Activated naive CD4-positive, alpha-beta T cell treated with anti-CD3 and anti-CD28 coated beads, Interleukin-2, amount 10 ng/mL, durations not matched to agents 7 days and 5 days (primary cell): Measurements from ENCODE around the gene TLE2.
A peak's percentile ranks its signal among the peaks of the same experiment; 100 is the strongest.
"Not testable (repeated sequence)": the region's sequence is repeated elsewhere in the genome, so short reads cannot be mapped to it uniquely, and the experiment has no call there.

Experiments
- CTCF ChIA-PET: fragments of 350-600 bp; sonication (Branson Sonifier 250); formaldehyde crosslinking; loops from one replicate; lab custom pipeline; 2021; ENCODE audit warnings: antibody characterized with exemption; lab: Charles Lee
- DNase-seq: peaks from one replicate; pipeline ENCODE4 v3.0.0-alpha.2; 2020
- H3K27ac Mint-ChIP-seq: one replicate; pipeline ENCODE4 v1.8.0; 2021; ENCODE audit warnings: mild to moderate bottlenecking, moderate library complexity, mixed read lengths
- H3K27me3 Mint-ChIP-seq: one replicate; pipeline ENCODE4 v1.8.0; 2021; ENCODE audit warnings: mild to moderate bottlenecking, mixed read lengths
- H3K36me3 Mint-ChIP-seq: one replicate; pipeline ENCODE4 v1.8.0; 2021; ENCODE audit warnings: mixed read lengths
- H3K4me1 Mint-ChIP-seq: one replicate; pipeline ENCODE4 v1.8.0; 2021; ENCODE audit warnings: mixed read lengths
- H3K4me3 Mint-ChIP-seq: one replicate; pipeline ENCODE4 v1.8.0; 2021; ENCODE audit warnings: mild to moderate bottlenecking, moderate library complexity, mixed read lengths
- H3K9me3 Mint-ChIP-seq: one replicate; pipeline ENCODE4 v1.8.0; 2021; ENCODE audit warnings: mixed read lengths

TLE2 gene

DNA sequence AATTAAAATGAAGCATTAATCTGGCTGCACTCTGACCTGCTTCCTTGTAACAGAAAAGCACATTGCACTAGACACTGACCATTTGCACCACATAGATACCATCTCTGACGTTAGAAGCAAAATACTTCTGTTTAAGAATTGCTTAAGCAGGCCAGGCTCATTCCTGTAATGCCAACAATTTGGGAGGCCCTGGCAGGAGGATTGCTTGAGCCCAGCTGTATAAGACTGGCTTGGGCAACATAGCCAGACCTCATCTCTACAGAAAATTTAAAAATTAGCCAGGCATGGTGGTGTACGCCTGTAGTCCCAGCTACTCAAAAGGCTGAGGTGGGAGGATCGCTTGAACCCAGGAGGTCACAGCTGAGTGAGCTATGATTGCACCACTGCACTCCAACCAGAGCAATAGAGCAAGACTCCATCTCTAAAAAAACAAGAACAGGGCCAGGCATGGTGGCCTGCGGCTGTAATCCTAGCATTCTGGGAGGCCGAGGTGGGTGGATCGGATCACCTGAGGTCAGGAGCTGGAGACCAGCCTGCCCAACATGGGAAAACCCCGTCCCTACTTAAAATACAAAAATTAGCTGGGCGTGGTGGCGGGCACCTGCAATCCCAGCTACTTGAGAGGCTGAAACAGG is 58.8 kb downstream of the TLE2 start:
- Mint-ChIP-seq H3K4me1 (peaks cover 12% of the 10 kb centered on the region), H3K36me3 (no peaks in the 10 kb centered on the region), H3K27me3 (peaks cover 35% of the 10 kb centered on the region), H3K4me3 (no peak overlapping the region), H3K9me3 (no peaks in the 10 kb centered on the region), H3K27ac (no peak overlapping the region)
- CTCF ChIA-PET: interaction anchor here (1.4 kb wide), 1 partner anchor 8 kb away, joined by 4 read pairs; no protein-coding TSS in a partner anchor
- DNase-seq: no peak

DNA sequence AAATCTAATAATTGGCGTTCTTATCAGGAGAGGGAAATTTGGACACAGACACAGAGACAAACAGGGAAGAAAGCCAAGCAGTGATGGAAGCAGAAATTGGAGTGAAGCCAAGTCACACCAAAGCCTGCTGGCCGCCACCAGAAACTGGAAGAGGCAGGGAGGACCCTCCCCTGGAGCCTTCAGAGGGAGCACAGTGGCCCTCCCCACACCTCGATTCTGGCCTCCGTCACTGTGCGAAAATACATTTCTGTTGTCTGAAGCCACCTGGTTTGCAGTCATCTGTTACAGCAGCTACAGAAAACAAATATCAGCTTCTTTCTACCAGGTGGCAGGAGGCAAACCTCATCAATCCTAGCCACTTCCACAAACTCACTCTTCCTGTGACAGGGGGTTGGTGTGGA is 60.0 kb downstream of the TLE2 start:
- CTCF ChIA-PET: no interaction called here
- no peak overlapping the region for H3K27ac Mint-ChIP-seq
- peaks cover 7% of the 10 kb centered on the region for H3K4me1 Mint-ChIP-seq
- H3K27me3 Mint-ChIP-seq: peaks cover 23% of the 10 kb centered on the region
- H3K36me3 Mint-ChIP-seq: no peaks in the 10 kb centered on the region
- no peak for DNase-seq
- H3K4me3 Mint-ChIP-seq: no peak overlapping the region
- H3K9me3 Mint-ChIP-seq: no peaks in the 10 kb centered on the region

GRCh38 chr19:2967972-2968371 is 61.1 kb downstream of the TLE2 start:
- peaks cover 7% of the 10 kb centered on the region for H3K4me1 Mint-ChIP-seq
- peaks cover 11% of the 10 kb centered on the region for H3K27me3 Mint-ChIP-seq
- DNase-seq: no peak
- H3K9me3 Mint-ChIP-seq: no peaks in the 10 kb centered on the region
- H3K4me3 Mint-ChIP-seq: no peak overlapping the region
- H3K27ac Mint-ChIP-seq: no peak overlapping the region
- CTCF ChIA-PET: no interaction called here
- no peaks in the 10 kb centered on the region for H3K36me3 Mint-ChIP-seq

GRCh38 chr19:2964874-2965273 is 64.2 kb downstream of the TLE2 start:
- CTCF ChIA-PET: interaction anchor here (0.8 to 12.5 kb wide), 2 partner anchors 15 to 142 kb away, joined by 3 to 165 read pairs; no protein-coding TSS in a partner anchor
- peaks cover 8% of the 10 kb centered on the region for H3K4me1 Mint-ChIP-seq
- DNase-seq: no peak
- no peaks in the 10 kb centered on the region for H3K27me3 Mint-ChIP-seq
- H3K4me3 Mint-ChIP-seq: no peak overlapping the region
- no peaks in the 10 kb centered on the region for H3K9me3 Mint-ChIP-seq
- no peak overlapping the region for H3K27ac Mint-ChIP-seq
- H3K36me3 Mint-ChIP-seq: no peaks in the 10 kb centered on the region

- H3K4me1 Mint-ChIP-seq: not testable (repeated sequence)
Observed at GRCh38 chr19:2963631-2964030, 65.4 kb downstream of the TLE2 start.

DNA sequence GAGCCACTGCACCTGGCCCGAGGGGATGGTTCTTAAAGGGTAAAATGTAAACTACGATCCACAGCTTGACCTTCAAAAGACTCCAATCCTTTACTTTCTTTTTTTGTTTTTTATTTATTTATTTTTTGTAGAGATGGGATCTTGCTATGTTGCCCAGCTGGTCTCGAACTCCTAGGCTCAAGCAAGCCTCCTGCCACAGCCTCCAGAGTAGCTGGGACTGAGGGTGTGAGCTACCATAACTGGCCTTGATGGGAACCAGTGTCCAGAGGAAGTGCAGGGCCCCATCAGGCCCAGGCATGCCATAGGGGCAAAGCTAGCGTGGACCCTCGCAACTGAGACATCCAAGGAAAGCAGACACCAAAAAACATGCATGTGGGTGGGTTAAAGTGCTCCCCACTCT is 66.0 kb downstream of the TLE2 start:
- no peak overlapping the region for H3K27ac Mint-ChIP-seq
- peaks cover 5% of the 10 kb centered on the region for H3K27me3 Mint-ChIP-seq
- H3K4me1 Mint-ChIP-seq: peaks cover 5% of the 10 kb centered on the region
- H3K36me3 Mint-ChIP-seq: no peaks in the 10 kb centered on the region
- H3K9me3 Mint-ChIP-seq: no peaks in the 10 kb centered on the region
- DNase-seq: no peak
- CTCF ChIA-PET: interaction anchor here (1.0 to 12.5 kb wide), 11 partner anchors 12 to 498 kb away, joined by 3 to 165 read pairs (median 4); no protein-coding TSS in a partner anchor
- no peak overlapping the region for H3K4me3 Mint-ChIP-seq

More at GRCh38 chr19:2963631-2964030, 65.4 kb downstream of the TLE2 start:
- not testable (repeated sequence) for DNase-seq, H3K27me3 Mint-ChIP-seq, H3K9me3 Mint-ChIP-seq, H3K27ac Mint-ChIP-seq, H3K36me3 Mint-ChIP-seq, H3K4me3 Mint-ChIP-seq
- CTCF ChIA-PET: interaction anchor here (1.4 to 12.5 kb wide), 4 partner anchors 13 to 143 kb away, joined by 3 to 165 read pairs (median 9); no protein-coding TSS in a partner anchor

DNA sequence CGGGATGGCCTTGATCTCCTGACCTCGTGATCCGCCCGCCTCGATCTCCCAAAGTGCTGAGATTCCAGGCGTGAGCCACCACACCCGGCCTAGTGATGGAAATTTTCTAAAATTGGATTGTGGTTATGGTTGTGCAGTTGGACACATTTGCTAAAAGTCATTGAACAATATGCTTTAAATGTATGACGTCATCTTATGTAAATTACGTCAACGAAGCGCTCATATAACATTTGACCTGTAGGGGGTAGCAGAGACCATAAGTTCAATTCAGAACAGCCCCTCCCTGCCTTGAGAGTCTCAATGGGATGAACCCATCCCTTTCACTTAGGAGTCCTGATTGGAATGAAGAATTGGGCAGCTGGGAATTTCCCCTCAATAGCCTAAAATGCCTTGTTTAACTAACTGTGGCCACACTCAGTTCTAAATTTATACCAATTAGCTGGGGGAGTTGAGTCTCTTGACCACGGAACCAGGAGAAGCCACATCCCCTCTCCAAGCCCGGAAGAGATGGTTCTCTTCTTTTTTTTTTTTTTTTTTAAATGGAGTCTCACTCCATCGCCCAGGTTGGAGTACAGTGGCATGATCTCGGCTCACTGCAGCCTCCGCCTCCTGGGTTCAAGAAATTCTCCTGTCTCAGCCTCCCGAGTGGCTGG is 66.9 kb downstream of the TLE2 start:
- H3K4me1 Mint-ChIP-seq: peaks cover 5% of the 10 kb centered on the region
- CTCF ChIA-PET: interaction anchor here (0.6 to 12.5 kb wide), 15 partner anchors 9 to 499 kb away, joined by 3 to 165 read pairs (median 4); no protein-coding TSS in a partner anchor
- no peaks in the 10 kb centered on the region for H3K9me3 Mint-ChIP-seq
- DNase-seq: peak; percentile 63
- H3K27ac Mint-ChIP-seq: peak overlapping the region; percentile 83
- H3K27me3 Mint-ChIP-seq: peaks cover 5% of the 10 kb centered on the region
- H3K36me3 Mint-ChIP-seq: no peaks in the 10 kb centered on the region
- peak overlapping the region; percentile 26 for H3K4me3 Mint-ChIP-seq

DNA sequence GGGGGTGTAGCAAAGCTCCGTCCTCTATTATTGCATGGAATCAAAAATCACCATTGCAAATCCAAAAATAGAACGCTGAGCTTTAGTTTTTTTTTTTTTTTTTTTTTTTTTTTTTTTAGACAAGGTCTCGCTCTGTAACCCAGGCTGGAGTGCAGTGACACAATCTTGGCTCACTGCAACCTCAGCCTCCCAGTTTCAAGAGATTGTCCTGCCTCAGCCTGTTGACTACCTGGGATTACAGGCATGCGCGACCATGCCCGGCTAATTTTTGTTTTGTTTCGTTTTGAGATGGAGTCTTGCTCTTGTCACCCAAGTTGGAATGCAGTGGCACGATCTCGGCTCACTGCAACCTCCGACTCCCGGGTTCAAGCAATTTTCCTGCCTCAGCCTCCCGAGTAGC is 69.0 kb downstream of the TLE2 start:
- Mint-ChIP-seq H3K4me3 (no peak overlapping the region), H3K36me3 (no peaks in the 10 kb centered on the region), H3K4me1 (peaks cover 5% of the 10 kb centered on the region), H3K9me3 (no peaks in the 10 kb centered on the region), H3K27me3 (peaks cover 10% of the 10 kb centered on the region), H3K27ac (no peak overlapping the region)
- CTCF ChIA-PET: interaction anchor here (1.8 to 12.5 kb wide), 2 partner anchors 115 to 147 kb away, joined by 4 to 165 read pairs; no protein-coding TSS in a partner anchor
- no peak for DNase-seq

- peaks cover 5% of the 10 kb centered on the region for H3K4me1 Mint-ChIP-seq
- DNase-seq: no peak
- H3K4me3 Mint-ChIP-seq: no peak overlapping the region
- no peak overlapping the region for H3K27ac Mint-ChIP-seq
- no peaks in the 10 kb centered on the region for H3K36me3 Mint-ChIP-seq
- peaks cover 10% of the 10 kb centered on the region for H3K27me3 Mint-ChIP-seq
- H3K9me3 Mint-ChIP-seq: no peaks in the 10 kb centered on the region
- CTCF ChIA-PET: interaction anchor here (0.8 to 12.5 kb wide), 2 partner anchors 98 to 150 kb away, joined by 3 to 165 read pairs; no protein-coding TSS in a partner anchor
Observed at GRCh38 chr19:2957160-2957559, 71.9 kb downstream of the TLE2 start.

DNA sequence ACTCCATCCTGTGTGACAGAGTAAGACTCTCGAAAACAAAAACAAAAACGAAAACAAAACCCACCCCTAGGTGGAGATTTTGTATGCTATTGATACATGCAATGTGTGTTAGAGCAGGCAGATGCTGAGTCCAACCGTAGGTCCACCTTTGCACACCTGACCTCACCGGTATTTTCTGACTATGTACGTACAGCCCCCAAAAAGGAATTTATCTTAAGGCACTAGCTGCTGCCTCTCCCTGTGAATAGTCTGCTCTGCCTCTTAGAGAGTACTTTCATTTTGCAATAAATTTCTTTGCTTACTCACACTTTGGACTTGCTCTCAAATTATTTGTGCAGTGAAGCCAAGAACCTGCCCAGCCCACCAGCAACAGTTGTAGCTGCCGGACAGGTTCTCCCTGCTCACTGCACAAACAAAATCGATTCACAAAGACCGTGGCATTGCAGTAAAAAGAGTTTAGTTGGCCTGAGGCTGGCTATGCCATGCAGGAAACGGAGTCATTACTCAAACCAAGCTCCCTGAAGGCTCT is 76.1 kb downstream of the TLE2 start:
- Mint-ChIP-seq H3K9me3 (no peaks in the 10 kb centered on the region), H3K4me1 (peaks cover 25% of the 10 kb centered on the region), H3K36me3 (peaks cover 15% of the 10 kb centered on the region), H3K4me3 (no peak overlapping the region), H3K27me3 (peaks cover 5% of the 10 kb centered on the region), H3K27ac (no peak overlapping the region)
- CTCF ChIA-PET: interaction anchor here (0.8 to 1.4 kb wide), 3 partner anchors 66 to 151 kb away, joined by 3 to 5 read pairs (median 3); no protein-coding TSS in a partner anchor
- DNase-seq: no peak

- DNase-seq: peak; percentile 100
- peaks cover 19% of the 10 kb centered on the region for H3K36me3 Mint-ChIP-seq
- peaks cover 38% of the 10 kb centered on the region for H3K4me1 Mint-ChIP-seq
- H3K4me3 Mint-ChIP-seq: peak overlapping the region; percentile 94
- no peaks in the 10 kb centered on the region for H3K27me3 Mint-ChIP-seq
- peak overlapping the region; percentile 94 for H3K27ac Mint-ChIP-seq
- H3K9me3 Mint-ChIP-seq: no peaks in the 10 kb centered on the region
- CTCF ChIA-PET: interaction anchor here (0.5 to 2.5 kb wide), 17 partner anchors 8 to 314 kb away, joined by 3 to 12 read pairs (median 3); no protein-coding TSS in a partner anchor
Observed at GRCh38 chr19:2950286-2951124, 78.6 kb downstream of the TLE2 start.

GRCh38 chr19:2949939-2950285 is 79.2 kb downstream of the TLE2 start:
- H3K36me3 Mint-ChIP-seq: peaks cover 19% of the 10 kb centered on the region
- no peaks in the 10 kb centered on the region for H3K9me3 Mint-ChIP-seq
- H3K4me1 Mint-ChIP-seq: peaks cover 44% of the 10 kb centered on the region
- DNase-seq: no peak
- peak overlapping the region; percentile 94 for H3K4me3 Mint-ChIP-seq
- CTCF ChIA-PET: interaction anchor here (0.6 to 2.5 kb wide), 14 partner anchors 13 to 302 kb away, joined by 3 to 12 read pairs (median 4); no protein-coding TSS in a partner anchor
- H3K27ac Mint-ChIP-seq: peak overlapping the region; percentile 94
- H3K27me3 Mint-ChIP-seq: no peaks in the 10 kb centered on the region
